GM04504 (cell line): ENCODE measurements around the gene CRYBG3.
A peak's percentile ranks its signal among the peaks of the same experiment; 100 is the strongest.
"Not testable (repeated sequence)": the region's sequence is repeated elsewhere in the genome, so short reads cannot be mapped to it uniquely, and the experiment has no call there.

Source experiments
- DNase-seq: peaks from one replicate; pipeline ENCODE4 v3.0.0-alpha.2; 2012; ENCODE audit warnings: low read depth

The CRYBG3 gene

DNA sequence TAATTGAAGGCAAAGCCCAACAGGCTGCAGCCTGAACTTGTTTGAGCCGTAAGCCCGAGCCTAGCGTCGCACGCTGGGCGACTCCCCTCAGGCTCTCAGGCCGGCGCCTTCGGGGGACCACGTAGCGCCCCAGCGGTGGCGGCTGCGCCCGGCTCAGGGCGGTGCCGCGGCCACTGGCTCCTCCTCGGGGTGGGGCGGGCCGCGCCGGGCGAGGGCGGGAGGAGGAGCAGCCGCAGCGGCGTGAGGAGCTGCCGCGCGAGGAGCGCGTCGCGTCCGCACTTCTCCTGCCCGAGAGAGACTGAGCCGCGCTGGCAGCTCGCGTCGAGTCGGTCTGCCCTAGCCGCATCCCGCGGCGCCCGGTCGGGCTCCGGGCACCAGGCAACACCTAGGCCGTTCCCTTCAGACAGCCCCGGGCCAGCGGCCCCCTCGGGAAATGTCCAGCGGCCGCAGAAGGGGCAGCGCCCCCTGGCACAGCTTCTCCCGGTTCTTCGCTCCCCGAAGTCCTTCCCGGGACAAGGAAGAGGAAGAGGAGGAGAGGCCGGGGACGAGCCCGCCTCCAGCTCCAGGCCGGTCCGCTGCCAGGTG, at the start of gene CRYBG3:
Gene CRYBG3 (plus strand): TSS at position 238 of the 585 bp plus-strand sequence. CDS start 196 bp downstream, at position 434.
- DNase-seq, result peak; percentile 58

GRCh38 chr3:97772926-97773325, 48.9 kb upstream of the CRYBG3 start:
- no peak for DNase-seq

- no peak for DNase-seq
Observed at GRCh38 chr3:97778152-97778551, 43.7 kb upstream of the CRYBG3 start.

DNA sequence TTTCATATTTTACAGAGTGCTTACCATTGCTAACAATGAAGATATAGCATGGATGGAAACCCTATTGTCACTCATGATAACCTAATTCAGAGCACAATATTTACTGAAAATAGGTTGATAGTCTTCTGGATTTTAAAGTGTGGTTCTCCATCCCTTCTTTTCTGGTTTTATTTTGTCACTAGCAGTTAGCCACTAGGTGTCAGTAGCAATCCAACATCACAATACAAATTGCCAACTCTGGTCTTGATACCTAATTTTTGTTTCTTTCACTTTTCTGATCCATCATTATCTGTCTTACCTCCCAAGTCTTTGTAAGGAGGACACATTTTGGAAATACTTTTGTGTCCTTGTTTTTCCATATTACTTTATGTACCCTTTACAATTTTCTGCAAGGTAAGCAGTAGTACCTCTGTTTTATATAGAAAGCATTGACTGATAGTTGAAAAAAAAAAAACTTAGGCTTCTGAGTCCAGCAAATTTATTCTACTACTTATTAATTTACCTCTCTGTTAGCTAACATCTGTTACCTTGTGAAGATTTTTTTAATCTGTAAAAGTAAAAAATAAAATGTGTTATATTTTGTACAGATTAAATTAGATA, 28.3 kb upstream of the CRYBG3 start:
- DNase-seq, result peak; percentile 30

- no peak for DNase-seq
Observed at GRCh38 chr3:97795951-97796350, 25.9 kb upstream of the CRYBG3 start.

DNA sequence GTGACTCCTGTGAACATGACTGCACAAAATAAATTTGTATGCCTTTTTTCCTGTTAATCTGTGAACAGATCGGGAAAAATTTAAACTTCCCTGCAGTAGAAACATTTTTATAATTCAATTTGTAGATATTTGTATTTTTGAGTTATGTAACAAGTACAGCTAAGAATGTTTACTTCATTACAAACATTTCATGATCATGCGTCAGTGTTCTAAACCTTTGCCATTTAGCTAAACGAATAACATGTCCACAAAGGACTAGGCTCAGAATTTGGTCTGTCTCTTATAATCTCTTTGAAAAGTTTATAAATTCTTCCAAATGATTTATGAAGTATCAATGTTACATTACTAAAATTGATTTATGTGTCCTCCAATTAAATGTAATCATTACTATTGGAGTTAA, 17.3 kb upstream of the CRYBG3 start:
- DNase-seq, result no peak

DNA sequence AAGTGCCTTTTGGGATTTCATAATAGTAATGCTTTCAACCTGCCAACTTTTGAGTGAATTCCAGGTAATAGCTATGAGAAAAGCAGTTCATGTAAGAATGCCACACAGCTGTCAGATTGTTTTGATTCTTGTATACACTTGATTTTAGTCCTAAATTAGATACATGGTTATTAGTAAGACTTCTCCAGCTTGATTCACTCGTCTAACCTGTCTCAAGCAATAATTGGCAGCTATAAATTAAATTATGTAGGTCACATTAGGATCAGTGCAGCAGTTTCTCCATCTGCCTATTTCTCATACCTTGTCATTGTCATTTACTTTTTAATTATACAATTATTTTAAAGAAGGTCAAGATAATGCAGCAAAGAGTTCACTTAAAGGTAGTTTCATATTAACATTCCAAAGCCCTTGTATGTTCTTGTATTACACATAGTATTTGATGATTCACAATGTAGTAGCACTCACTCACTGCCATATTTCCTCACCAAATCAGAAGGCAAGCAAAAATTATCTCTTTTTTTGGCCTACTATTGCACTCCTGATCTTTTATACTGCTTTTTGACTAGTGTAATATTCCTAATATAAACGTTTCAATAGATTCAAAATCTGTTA, 10.9 kb upstream of the CRYBG3 start:
- DNase-seq, result no peak

DNA sequence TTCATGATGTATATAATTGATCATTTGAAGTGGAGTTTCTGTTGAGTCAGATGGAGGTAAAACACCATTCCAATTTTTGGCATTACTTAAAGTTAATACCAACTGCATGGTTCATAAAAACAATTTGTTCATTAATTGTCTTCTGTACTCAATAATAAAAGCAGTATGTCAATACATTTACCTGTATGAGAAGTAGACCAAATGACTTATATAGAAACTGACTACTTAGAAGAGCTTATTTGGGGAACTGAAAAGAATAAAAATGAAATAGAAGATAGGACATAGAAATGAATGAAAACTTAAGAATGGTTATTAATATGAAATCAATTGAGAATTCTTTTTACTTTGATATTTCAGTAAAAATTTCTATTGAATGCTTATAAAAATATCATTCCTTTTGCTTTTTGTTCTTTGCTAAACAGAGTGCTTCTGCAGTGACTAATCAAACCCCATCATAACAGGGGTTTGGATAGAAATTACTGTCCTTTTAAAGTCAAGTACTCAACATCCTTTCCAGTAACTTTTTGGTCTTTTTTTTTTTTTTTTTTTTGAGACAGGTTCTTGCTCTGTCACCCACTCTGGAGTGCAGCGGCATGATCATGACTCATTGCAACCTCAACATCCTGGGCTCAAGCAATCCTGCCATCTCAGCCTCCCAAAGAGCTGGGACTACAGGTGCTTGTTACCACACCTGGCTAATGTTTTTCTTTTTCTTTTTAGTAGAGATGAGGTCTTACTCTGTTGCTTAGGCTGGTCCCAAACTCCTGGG, 6.5 kb upstream of the CRYBG3 start:
- DNase-seq, result no peak

DNA sequence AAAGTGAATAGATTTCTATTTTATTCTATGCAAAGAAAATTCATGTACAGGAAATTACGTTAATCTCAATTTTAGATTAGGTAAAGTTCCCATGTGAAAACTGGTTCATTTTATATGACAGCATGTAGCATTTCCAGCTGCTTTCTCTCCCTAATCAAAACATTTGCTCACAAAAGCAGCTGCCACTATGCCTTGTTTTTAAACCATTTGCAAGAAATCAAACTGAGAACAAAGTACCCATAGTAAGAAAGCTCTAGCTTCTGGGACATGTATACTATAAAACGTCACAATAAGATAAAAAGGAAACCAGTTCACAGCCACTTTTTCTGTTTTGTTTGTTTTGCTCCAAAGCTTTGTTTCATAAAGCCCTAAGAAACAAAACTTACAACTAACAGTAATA, 5.0 kb upstream of the CRYBG3 start:
- DNase-seq, result no peak

DNA sequence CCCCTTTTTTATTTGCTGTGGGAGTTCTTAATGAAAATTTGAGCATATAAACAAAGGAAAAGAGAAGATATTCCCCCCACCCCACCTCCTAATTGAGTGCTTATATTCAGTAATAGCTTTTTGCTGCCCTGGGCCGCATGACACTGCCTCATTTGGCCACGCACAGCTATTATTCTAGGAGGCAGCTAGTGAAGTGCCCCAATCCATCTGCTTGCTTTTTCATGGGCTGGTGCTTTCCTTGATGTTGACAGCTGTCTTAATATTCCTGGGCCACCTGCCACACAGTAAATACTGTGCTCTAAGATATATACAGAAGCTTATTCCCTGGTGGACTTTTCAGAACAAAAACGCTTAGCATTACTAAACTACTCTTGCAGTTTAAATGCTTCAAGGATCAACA, 3.8 kb upstream of the CRYBG3 start:
- no peak for DNase-seq

GRCh38 chr3:97820780-97821179, 1.0 kb upstream of the CRYBG3 start:
- DNase-seq, result no peak

GRCh38 chr3:97821287-97821773, 481 bp upstream of the CRYBG3 start:
- no peak for DNase-seq

DNA sequence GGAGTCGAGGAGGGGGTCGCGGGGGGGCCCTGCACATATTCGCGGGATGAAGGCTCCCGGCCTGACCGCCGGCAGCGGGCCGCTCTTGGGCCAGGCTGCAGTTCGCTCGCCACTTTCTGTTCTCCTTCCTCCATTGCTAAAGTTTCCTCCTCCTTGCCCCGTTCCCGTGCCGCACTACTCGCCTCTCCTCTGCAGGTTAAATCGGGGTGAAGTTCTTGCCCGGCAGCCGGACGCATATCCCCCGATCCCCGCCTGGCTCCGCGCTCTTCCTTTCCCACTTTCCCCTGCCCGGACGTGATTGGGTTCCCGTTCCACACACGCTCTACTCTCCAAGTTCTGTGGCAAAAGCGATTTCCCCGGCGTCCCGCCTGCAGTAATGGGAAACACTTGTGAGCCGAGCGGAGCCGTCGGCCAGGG, 556 bp downstream of the CRYBG3 start:
- DNase-seq, result peak; percentile 38

- DNase-seq, result no peak
Observed at GRCh38 chr3:97823046-97824004, 1.5 kb downstream of the CRYBG3 start.

DNA sequence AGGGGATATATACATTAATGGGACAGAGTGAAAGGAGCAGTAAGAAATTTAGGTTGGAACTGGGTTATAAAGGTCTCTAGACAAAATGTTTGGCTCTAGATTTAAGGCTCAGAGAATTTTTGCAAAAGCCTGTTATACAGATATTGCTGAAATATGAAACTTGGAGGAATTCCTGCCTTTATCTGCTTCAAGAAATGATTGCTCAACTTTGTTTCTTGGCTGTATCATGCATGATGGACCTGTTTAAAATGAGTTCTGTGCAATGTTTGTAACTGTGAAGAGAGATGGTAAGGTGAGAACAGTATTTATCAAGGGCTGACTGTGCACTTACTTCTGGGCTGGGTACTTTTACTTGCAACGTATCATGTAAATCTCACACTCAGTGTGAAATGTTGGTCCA, 3.3 kb downstream of the CRYBG3 start:
- no peak for DNase-seq

DNA sequence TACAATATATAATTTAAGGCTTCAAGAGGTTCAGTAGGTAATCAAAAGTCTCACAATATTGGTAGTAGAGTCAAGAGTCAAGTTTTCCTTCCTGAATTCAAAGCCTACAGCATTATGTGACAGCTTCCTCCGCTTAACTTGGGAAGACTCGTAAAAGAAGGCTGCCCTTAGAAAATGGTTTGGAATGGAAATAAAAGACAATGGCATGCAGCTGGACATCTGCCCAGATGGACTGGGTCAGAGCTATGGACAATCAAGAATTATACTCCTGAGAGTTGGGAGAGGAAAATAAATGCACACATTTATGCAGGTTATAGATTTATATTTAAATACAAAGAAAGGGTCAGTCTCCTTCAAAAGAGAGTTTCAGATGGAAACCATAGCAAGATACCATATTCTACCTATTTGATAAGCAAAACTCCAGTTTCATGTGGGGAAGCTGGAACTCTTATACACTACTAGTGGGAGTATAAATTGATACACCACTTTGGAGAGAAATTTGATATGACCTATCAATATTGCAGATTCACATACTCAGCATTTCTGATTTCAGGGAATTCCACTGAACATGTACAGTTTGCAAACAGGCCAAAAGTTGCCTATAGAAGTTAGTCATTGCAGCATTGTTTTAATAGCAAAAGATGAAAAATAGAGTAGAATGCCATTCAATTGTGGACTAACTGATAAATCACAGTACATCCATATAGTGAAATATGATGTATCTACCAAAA, 6.1 kb downstream of the CRYBG3 start:
- peak; percentile 19 for DNase-seq

DNA sequence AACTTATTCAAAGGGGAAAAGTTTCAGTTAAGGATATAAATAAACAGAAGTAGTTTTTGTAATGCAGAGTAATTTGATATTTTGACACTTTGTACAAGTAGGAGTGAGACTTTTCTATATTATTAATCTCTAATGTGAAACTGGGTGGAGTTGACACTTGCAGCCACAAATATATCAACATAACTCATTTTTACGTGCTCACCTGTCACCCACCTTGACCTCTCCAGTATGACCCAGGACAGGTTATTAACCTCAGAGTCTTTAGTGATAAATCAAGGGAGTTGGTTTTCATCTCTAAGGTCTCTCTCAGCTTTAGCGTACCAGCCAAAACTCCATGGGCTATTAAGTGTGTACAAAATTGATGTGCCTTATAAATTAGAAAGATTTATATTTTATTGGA, 7.4 kb downstream of the CRYBG3 start:
- no peak for DNase-seq

DNA sequence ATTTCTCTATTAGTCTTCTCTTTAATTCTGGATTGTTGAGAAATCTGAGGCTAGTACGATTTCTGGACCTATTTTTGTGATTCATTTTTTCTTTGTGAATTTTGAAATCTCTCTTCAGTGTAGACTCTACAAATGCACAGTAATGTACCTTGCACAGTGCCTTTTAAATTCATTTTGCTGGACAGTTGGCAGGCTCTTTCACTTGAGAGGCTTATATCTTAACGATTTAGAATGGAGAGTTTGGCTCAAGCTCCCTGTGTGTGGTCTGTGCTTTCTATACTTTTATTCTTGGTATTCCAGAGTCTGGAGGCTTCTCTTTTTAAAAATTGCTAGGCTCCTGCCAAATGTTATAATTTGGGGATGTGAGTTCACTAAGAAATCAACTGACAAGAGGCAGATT, 8.8 kb downstream of the CRYBG3 start:
- no peak for DNase-seq

DNA sequence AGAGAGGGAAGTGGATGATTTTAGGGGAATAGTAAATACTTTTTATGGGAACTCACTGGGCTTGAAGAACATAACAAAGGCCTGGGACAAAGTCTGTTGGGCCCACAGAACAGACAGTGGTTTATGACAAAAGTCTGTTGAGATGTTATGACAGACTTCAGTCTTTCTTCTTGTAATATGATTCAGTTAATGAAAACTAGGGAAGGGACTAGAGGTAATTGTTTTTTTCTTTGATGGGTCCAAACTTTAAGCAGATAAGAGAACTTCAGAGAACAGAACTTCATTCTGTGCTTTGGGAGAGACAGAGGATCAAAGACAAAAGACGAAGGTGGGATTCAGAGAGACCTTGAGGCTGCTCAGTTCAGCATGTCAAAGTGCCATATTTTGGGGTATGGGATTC, 9.3 kb downstream of the CRYBG3 start:
- DNase-seq, result no peak

DNA sequence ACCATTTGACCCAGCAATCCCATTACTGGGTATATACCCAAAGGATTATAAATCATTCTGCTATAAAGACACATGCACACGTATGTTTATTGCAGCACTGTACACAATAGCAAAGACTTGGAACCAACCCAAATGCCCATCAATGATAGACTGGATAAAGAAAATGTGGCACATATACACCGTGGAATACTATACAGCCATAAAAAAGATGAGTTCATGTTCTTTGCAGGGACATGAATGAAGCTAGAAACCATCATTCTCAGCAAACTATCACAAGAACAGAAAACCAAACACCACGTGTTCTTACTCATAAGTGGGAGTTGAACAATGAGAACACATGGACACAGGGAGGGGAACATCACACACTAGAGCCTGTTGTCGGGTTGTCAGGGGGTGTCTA, 11.4 kb downstream of the CRYBG3 start:
- not testable (repeated sequence) for DNase-seq

DNA sequence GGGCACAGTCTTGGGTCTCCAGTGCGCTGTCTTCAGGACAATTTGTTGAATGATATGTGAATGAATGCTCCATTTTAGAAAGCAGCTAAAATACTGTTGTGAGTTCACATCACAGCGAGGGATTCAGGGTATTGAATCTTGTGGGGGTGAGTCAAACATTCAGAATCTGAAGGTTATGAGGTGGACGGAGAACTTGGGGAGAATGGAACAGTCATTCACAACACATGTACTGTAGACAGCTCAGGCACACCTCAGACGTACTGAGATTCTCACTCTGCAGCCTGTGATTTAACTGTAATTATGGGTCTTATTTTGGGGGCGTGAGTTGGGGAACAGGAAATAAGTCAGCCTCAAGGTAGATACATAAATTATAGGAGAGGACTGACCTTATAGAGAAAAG, 13.9 kb downstream of the CRYBG3 start:
- no peak for DNase-seq
